Colon (tissue), 2 donors: Measurements from ENCODE around the gene ZNF521.

ENCODE experiments used
- FAIRE-seq: peaks from 2 replicates; lab custom pipeline; 2012; peaks lifted over from hg19 to GRCh38; lab: Jason Lieb, UNC
- donor health status: control.
- donor health status: control.

The ZNF521 gene

GRCh38 chr18:25075783-25076182 is 276.2 kb downstream of the ZNF521 start:
- FAIRE-seq: no peak

- FAIRE-seq: no peak
Observed at GRCh38 chr18:25075331-25075730, 276.6 kb downstream of the ZNF521 start.

GRCh38 chr18:25074925-25075324 is 277.0 kb downstream of the ZNF521 start:
- no peak for FAIRE-seq

GRCh38 chr18:25072205-25072604 is 279.8 kb downstream of the ZNF521 start:
- no peak for FAIRE-seq

GRCh38 chr18:25067275-25068025 is 284.5 kb downstream of the ZNF521 start:
- no peak for FAIRE-seq

GRCh38 chr18:25066516-25066915 is 285.4 kb downstream of the ZNF521 start:
- no peak for FAIRE-seq

- FAIRE-seq: no peak
Observed at GRCh38 chr18:25062720-25063119, 289.2 kb downstream of the ZNF521 start.

GRCh38 chr18:25061395-25061794 is 290.6 kb downstream of the ZNF521 start:
- FAIRE-seq: no peak

- FAIRE-seq: no peak
Observed at GRCh38 chr18:25058521-25058920, 293.4 kb downstream of the ZNF521 start.

GRCh38 chr18:25057491-25058050 is 294.4 kb downstream of the ZNF521 start:
- no peak for FAIRE-seq

GRCh38 chr18:25056429-25056828 is 295.5 kb downstream of the ZNF521 start:
- FAIRE-seq: no peak

GRCh38 chr18:25055076-25055475 is 296.9 kb downstream of the ZNF521 start:
- FAIRE-seq: no peak

- FAIRE-seq: no peak
Observed at GRCh38 chr18:25053466-25053865, 298.5 kb downstream of the ZNF521 start.

GRCh38 chr18:25052511-25052921 is 299.4 kb downstream of the ZNF521 start:
- no peak for FAIRE-seq

- no peak for FAIRE-seq
Observed at GRCh38 chr18:25050605-25051004, 301.4 kb downstream of the ZNF521 start.

- FAIRE-seq: no peak
Observed at GRCh38 chr18:25047983-25048382, 304.0 kb downstream of the ZNF521 start.

- no peak for FAIRE-seq
Observed at GRCh38 chr18:25047421-25047820, 304.5 kb downstream of the ZNF521 start.

- no peak for FAIRE-seq
Observed at GRCh38 chr18:25044694-25045093, 307.3 kb downstream of the ZNF521 start.

- no peak for FAIRE-seq
Observed at GRCh38 chr18:25043104-25043503, 308.9 kb downstream of the ZNF521 start.

GRCh38 chr18:25042641-25043051 is 309.3 kb downstream of the ZNF521 start:
- no peak for FAIRE-seq

- no peak for FAIRE-seq
Observed at GRCh38 chr18:25039781-25040180, 312.2 kb downstream of the ZNF521 start.

GRCh38 chr18:25038261-25038660 is 313.7 kb downstream of the ZNF521 start:
- no peak for FAIRE-seq

GRCh38 chr18:25033747-25034471 is 318.1 kb downstream of the ZNF521 start:
- no peak for FAIRE-seq
